Stomach smooth muscle (tissue), 2 donors: ENCODE data around the gene PIK3CB.
"Not testable (repeated sequence)": the region's sequence is repeated elsewhere in the genome, so short reads cannot be mapped to it uniquely, and the experiment has no call there.

Source experiments
- H3K27ac ChIP-seq: one replicate; pipeline ENCODE4 v1.7.0; 2013; ENCODE audit warnings: mild to moderate bottlenecking, low read length, inconsistent platforms
- H3K27me3 ChIP-seq, 2 donors: one replicate each; pipeline ENCODE4 v1.7.0; 2013; ENCODE audit warnings: low read length in 2 of 2; ENCODE audit not compliant: insufficient read depth in 2 of 2, control insufficient read depth in 1 of 2
- H3K36me3 ChIP-seq, 2 donors: one replicate each; pipeline ENCODE4 v1.7.0; 2013; ENCODE audit warnings: low read length in 2 of 2; ENCODE audit not compliant: control insufficient read depth in 2 of 2, insufficient read depth in 2 of 2
- H3K4me1 ChIP-seq: one replicate; pipeline ENCODE4 v1.7.0; 2013; ENCODE audit warnings: low read length; ENCODE audit not compliant: control insufficient read depth, insufficient read depth
- H3K4me3 ChIP-seq, 2 donors: one replicate each; pipeline ENCODE4 v1.7.0; 2013; ENCODE audit warnings: low read length in 2 of 2
- H3K9ac ChIP-seq, 2 donors: one replicate each; pipeline ENCODE4 v1.7.0; 2013; ENCODE audit warnings: low read length in 2 of 2, mild to moderate bottlenecking in 1 of 2
- H3K9me3 ChIP-seq, 2 donors: one replicate each; pipeline ENCODE4 v1.7.0; 2013; ENCODE audit warnings: low read length in 2 of 2; ENCODE audit not compliant: control insufficient read depth in 2 of 2
- donor health status: healthy.
- donor health status: Pancreatic carcinoma.

PIK3CB gene

DNA sequence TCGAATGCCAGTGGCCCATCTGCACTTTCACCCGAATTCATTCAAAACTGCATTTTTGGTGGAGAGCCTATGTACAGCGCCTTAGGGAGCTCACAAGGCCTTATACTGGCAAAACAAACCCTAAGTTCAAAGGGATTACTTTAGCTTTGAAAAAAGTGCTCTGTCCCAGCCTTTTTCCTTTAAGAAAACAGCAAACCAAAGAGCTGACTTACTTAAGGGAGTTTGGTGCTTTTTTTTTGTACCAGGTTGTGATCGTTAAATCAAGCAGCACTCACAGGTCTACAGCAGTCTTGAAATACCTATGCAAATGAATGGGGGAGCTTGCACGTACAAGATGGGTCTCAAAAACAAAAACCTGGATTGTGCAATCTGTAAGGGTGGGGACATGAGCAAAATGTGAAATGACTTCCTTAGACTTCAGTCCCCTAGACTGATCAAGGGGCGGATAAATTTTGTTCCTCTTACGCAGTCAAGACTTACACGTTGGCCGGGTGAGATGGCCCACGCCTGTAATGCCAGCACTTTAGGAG lies 11.6 kb upstream of the PIK3CB start:
- Histone ChIP-seq H3K9ac (no peak overlapping the region), H3K4me3 (no peak overlapping the region), H3K36me3 (no peaks in the 10 kb centered on the region), H3K27ac (no peak overlapping the region), H3K27me3 (no peaks in the 10 kb centered on the region), H3K9me3 (no peaks in the 10 kb centered on the region), H3K4me1 (no peaks in the 10 kb centered on the region)

DNA sequence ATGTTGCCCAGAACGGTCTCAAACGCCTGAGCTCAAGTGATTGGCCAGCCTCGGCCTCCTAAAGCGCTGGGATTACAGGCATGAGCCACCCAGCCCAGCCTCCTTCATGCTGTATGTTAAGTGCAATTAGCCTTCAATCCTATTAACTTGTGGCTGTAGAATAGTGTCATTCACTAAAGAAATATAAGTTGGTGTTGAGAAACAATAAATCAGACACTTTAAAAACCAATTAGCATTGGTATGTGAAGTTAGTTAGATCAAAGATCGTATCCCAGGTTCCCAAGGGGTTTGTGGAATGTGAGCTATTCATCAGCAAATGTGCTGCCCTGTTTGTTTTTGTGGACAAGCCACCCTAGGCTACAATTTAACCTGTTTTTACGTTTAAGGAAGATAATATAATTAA lies 11.0 kb upstream of the PIK3CB start:
- Histone ChIP-seq H3K36me3 (no peaks in the 10 kb centered on the region), H3K27me3 (no peaks in the 10 kb centered on the region), H3K9me3 (no peaks in the 10 kb centered on the region), H3K4me3 (no peak overlapping the region), H3K9ac (no peak overlapping the region), H3K27ac (no peak overlapping the region), H3K4me1 (no peaks in the 10 kb centered on the region)

DNA sequence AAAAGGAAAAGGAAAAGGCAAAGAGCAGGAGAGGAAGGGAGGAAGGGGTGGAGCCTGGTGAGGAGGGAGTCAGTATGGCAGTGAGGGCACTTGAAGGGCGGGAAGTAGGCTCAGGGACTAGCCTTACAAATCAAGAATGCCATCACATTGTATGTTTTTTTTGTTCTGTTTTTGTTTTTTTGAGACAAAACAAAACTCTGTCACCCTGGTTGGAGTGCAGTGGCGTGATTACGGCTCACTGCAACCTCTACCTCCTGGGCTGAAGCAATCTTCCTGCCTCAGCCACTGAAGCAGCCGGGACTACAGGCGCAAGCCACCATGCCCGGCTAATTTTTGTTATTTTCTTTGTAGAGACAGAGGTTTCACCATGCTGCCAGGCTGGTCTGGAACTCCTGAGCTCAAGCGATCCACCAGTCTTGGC lies 10.5 kb upstream of the PIK3CB start:
- Histone ChIP-seq H3K4me3 (no peak overlapping the region), H3K36me3 (no peaks in the 10 kb centered on the region), H3K27me3 (no peaks in the 10 kb centered on the region), H3K4me1 (no peaks in the 10 kb centered on the region), H3K9me3 (no peaks in the 10 kb centered on the region), H3K27ac (no peak overlapping the region), H3K9ac (no peak overlapping the region)

- Histone ChIP-seq H3K9me3 (no peaks in the 10 kb centered on the region), H3K9ac (no peak overlapping the region), H3K4me3 (no peak overlapping the region), H3K36me3 (no peaks in the 10 kb centered on the region), H3K27me3 (no peaks in the 10 kb centered on the region), H3K4me1 (no peaks in the 10 kb centered on the region), H3K27ac (no peak overlapping the region)
Measured at GRCh38 chr3:138842483-138843188, 7.9 kb upstream of the PIK3CB start.

DNA sequence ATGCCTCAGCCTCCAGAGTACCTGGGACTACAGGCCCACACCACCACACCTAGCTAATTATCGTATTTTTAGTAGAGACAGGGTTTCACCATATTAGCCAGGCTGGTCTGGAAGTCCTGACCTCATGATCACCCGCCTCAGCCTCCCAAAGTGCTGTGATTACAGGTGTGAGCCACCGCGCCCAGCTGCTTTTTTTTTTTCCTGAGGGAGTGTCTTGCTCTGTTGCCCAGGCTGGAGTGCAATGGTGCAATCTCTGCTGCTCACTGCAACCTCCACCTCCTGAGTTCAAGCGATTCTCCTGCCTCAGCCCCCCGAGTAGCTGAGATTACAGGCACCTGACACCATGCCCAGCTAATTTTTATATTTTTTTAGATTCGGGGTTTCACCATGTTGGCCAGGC lies 3.7 kb upstream of the PIK3CB start:
- not testable (repeated sequence) for H3K9ac ChIP-seq, H3K36me3 ChIP-seq, H3K4me3 ChIP-seq, H3K9me3 ChIP-seq, H3K4me1 ChIP-seq, H3K27ac ChIP-seq, H3K27me3 ChIP-seq

DNA sequence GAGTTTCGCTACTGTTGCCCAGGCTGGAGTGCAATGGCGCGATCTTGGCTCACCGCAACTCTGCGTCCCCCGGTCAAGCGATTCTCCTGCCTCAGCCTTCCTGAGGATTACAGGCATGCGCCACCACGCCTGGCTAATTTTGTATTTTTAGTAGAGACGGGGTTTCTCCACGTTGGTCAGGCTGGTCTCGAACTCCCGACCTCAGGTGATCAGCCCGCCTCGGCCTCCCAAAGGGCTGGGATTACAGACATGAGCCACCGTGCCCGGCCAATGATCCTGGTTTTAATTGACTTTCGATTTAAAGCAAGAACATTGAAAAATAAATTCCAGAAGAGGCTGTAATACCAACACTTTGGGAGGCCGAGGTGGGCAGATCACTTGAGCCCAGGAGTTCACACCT lies 1.1 kb upstream of the PIK3CB start:
- not testable (repeated sequence) for H3K36me3 ChIP-seq, H3K9me3 ChIP-seq, H3K4me3 ChIP-seq, H3K9ac ChIP-seq, H3K4me1 ChIP-seq, H3K27me3 ChIP-seq
- H3K27ac ChIP-seq = peak overlapping the region; percentile 94

DNA sequence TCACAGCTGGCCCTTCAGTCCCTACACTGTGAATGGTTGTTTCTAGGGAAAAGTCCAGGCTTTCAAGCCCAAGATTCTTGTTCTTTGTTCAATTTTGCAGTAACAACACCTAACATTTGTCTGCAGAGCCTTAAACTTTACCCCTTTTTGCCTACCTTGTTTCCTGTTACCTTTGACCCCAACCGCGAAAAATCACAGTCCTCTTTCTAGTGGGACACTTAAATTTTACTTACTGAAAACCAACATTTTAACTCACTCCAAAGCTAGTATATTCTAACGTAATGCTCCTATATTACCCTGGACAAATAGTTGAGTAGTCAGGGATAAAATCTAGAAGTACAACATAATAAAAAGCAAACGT lies 649 bp upstream of the PIK3CB start:
- peak overlapping the region; percentile 72 to 99 for H3K9ac ChIP-seq
- H3K9me3 ChIP-seq = no peaks in the 10 kb centered on the region
- H3K4me3 ChIP-seq = peak overlapping the region; percentile 61 to 89
- H3K27ac ChIP-seq = peak overlapping the region; percentile 94
- H3K4me1 ChIP-seq = peaks cover 8% of the 10 kb centered on the region
- no peaks in the 10 kb centered on the region for H3K27me3 ChIP-seq
- no peaks in the 10 kb centered on the region for H3K36me3 ChIP-seq

GRCh38 chr3:138833899-138834595 lies 681 bp downstream of the PIK3CB start:
- Histone ChIP-seq H3K4me3 (peak overlapping the region; percentile 89 to 96), H3K9ac (peak overlapping the region; percentile 72 to 80), H3K27ac (peak overlapping the region; percentile 70)

GRCh38 chr3:138832473-138833057 lies 2.2 kb downstream of the PIK3CB start:
- H3K9ac ChIP-seq, H3K4me3 ChIP-seq, H3K4me1 ChIP-seq, H3K36me3 ChIP-seq, H3K9me3 ChIP-seq, H3K27me3 ChIP-seq, H3K27ac ChIP-seq: not testable (repeated sequence)

More at GRCh38 chr3:138833899-138834595, 681 bp downstream of the PIK3CB start:
- Histone ChIP-seq H3K36me3 (no peaks in the 10 kb centered on the region), H3K27me3 (no peaks in the 10 kb centered on the region), H3K4me1 (peaks cover 8% of the 10 kb centered on the region), H3K9me3 (no peaks in the 10 kb centered on the region)

DNA sequence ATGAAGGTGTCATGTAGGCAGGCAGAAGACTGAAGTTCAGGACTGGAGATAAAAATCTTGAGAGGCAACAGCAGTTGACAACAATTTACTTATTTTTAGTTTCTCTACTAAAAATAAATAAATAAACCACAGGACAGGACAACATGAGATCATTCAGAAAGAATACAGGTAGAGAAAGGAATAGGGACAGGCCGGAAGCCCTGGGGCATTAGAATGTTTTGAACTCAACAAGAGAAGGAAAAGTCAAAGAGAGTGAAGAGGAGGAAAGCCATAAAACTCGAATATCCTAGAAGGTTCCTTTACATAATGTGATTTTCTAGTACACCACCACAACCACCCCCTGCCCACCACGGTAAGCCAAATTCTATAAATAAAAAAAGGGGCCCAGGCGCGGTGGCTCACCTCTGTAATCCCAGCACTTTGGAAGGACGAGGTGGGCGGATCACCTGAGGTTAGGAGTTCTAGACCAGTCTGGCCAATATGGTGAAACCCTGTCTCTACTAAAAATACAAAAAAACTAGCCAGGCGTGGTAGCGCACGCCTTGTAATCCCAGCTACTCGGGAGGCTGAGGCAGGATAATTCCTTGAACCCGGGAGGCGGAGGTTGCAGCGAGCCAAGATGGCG lies 4.7 kb downstream of the PIK3CB start:
- Histone ChIP-seq H3K36me3 (peaks cover 0 to 3% of the 10 kb centered on the region in 2 donors), H3K9ac (no peak overlapping the region), H3K27ac (no peak overlapping the region), H3K4me3 (no peak overlapping the region), H3K27me3 (no peaks in the 10 kb centered on the region), H3K9me3 (no peaks in the 10 kb centered on the region), H3K4me1 (peaks cover 8% of the 10 kb centered on the region)
